MCF 10A (cell line): ENCODE measurements around the gene CACNA1C. TPM values are rescaled to one million over a fixed set of nuclear protein-coding genes. Genes with fewer than 3 reads are reported as not detected.

Experiments
- BruUV-seq: library from RNA; stranded (reverse); fragments of 400-500 nt; replicated peaks from 2 replicates; lab custom pipeline; 2021; lab: Mats Ljungman, UMichigan
- CTCF ChIA-PET: fragments of 300-600 bp; sonication (Branson Sonifier 250); formaldehyde crosslinking; extraction: SDS; loops from one replicate; lab custom pipeline; 2021; ENCODE audit warnings: antibody characterized with exemption, inconsistent platforms; lab: Yijun Ruan, JAX
- POLR2A ChIA-PET: fragments of 300-600, 350-650 bp; sonication (Branson Sonifier 250); formaldehyde crosslinking; extraction: SDS; loops from one replicate; lab custom pipeline; 2020; ENCODE audit warnings: antibody characterized with exemption, inconsistent platforms; lab: Yijun Ruan, JAX
- DNase-seq: peaks from one replicate; pipeline ENCODE4 v3.0.0-alpha.2; 2018; ENCODE audit not compliant: unreplicated experiment
- H3K27ac Mint-ChIP-seq: one replicate; pipeline ENCODE4 v1.8.0; 2022; ENCODE audit warnings: mild to moderate bottlenecking, low read depth, mixed read lengths; ENCODE audit not compliant: unreplicated experiment
- H3K27me3 Mint-ChIP-seq: one replicate; pipeline ENCODE4 v1.8.0; 2022; ENCODE audit warnings: mixed read lengths; ENCODE audit not compliant: insufficient read depth, unreplicated experiment
- H3K36me3 Mint-ChIP-seq: one replicate; pipeline ENCODE4 v1.8.0; 2022; ENCODE audit warnings: mild to moderate bottlenecking, moderate library complexity, mixed read lengths; ENCODE audit not compliant: insufficient read depth, unreplicated experiment
- H3K4me1 Mint-ChIP-seq: one replicate; pipeline ENCODE4 v1.8.0; 2022; ENCODE audit warnings: mixed read lengths; ENCODE audit not compliant: insufficient read depth, unreplicated experiment
- H3K4me3 Mint-ChIP-seq: one replicate; pipeline ENCODE4 v1.8.0; 2022; ENCODE audit warnings: mild to moderate bottlenecking, moderate library complexity, mixed read lengths; ENCODE audit not compliant: unreplicated experiment
- H3K9me3 Mint-ChIP-seq: one replicate; pipeline ENCODE4 v1.8.0; 2022; ENCODE audit warnings: mixed read lengths; ENCODE audit not compliant: unreplicated experiment
- CTCF ChIP-seq: fragments of 200-600 bp; IDR thresholded peaks from one replicate; pipeline ENCODE4 v1.8.0; 2022; ENCODE audit warnings: antibody characterized with exemption, mild to moderate bottlenecking; ENCODE audit not compliant: unreplicated experiment
- intact Hi-C: fragments of 100-400 bp; cut with micrococcal nuclease; formaldehyde crosslinking; loops from 2 replicates; pipeline ENCODE4 v1.14.1; 2022
- total RNA-seq: library from RNA; stranded (reverse); gene quantifications from 2 replicates; pipeline ENCODE4 v1.2.3, GENCODE V29; 2022

Gene CACNA1C
- total RNA-seq, 1 experiment from 2014 or later, result not detected

GRCh38 chr12:2553388-2554126 lies 500.8 kb downstream of the CACNA1C start:
- H3K9me3 Mint-ChIP-seq, result no peaks in the 10 kb centered on the region
- no peak for TF ChIP-seq CTCF
- ChIA-PET POLR2A (no interaction called here), CTCF (no interaction called here)
- H3K4me1 Mint-ChIP-seq, result no peaks in the 10 kb centered on the region
- no TSS peak for BruUV-seq
- no peak overlapping the region for H3K4me3 Mint-ChIP-seq
- peaks cover 42% of the 10 kb centered on the region for H3K27me3 Mint-ChIP-seq
- H3K27ac Mint-ChIP-seq, result no peak overlapping the region
- no peak for DNase-seq
- intact Hi-C loops, result no loop called here
- no peaks in the 10 kb centered on the region for H3K36me3 Mint-ChIP-seq

- POLR2A ChIA-PET, result no interaction called here
- CTCF ChIA-PET, result no interaction called here
- DNase-seq, result no peak
- no peak for TF ChIP-seq CTCF
- H3K9me3 Mint-ChIP-seq, result no peaks in the 10 kb centered on the region
- H3K4me1 Mint-ChIP-seq, result no peaks in the 10 kb centered on the region
- peaks cover 41% of the 10 kb centered on the region for H3K27me3 Mint-ChIP-seq
- no peak overlapping the region for H3K4me3 Mint-ChIP-seq
- no peaks in the 10 kb centered on the region for H3K36me3 Mint-ChIP-seq
- intact Hi-C loops, result no loop called here
- no TSS peak for BruUV-seq
- no peak overlapping the region for H3K27ac Mint-ChIP-seq
Measured at GRCh38 chr12:2555487-2556082, 502.8 kb downstream of the CACNA1C start.

GRCh38 chr12:2557597-2557996 lies 504.8 kb downstream of the CACNA1C start:
- Mint-ChIP-seq H3K4me1 (no peaks in the 10 kb centered on the region), H3K4me3 (no peak overlapping the region), H3K9me3 (no peaks in the 10 kb centered on the region), H3K36me3 (no peaks in the 10 kb centered on the region), H3K27me3 (peaks cover 60% of the 10 kb centered on the region), H3K27ac (no peak overlapping the region)
- no peak for TF ChIP-seq CTCF
- POLR2A ChIA-PET, result no interaction called here
- CTCF ChIA-PET, result interaction anchor here (0.9 kb wide), 1 partner anchor 26 kb away, joined by 3 read pairs; no protein-coding TSS in a partner anchor
- DNase-seq, result no peak
- no TSS peak for BruUV-seq
- intact Hi-C loops, result no loop called here

- Mint-ChIP-seq H3K27ac (no peak overlapping the region), H3K4me1 (no peaks in the 10 kb centered on the region), H3K27me3 (peaks cover 78% of the 10 kb centered on the region), H3K9me3 (no peaks in the 10 kb centered on the region), H3K36me3 (no peaks in the 10 kb centered on the region), H3K4me3 (no peak overlapping the region)
- no peak for TF ChIP-seq CTCF
- POLR2A ChIA-PET, result no interaction called here
- no peak for DNase-seq
- BruUV-seq, result no TSS peak
- CTCF ChIA-PET, result no interaction called here
- intact Hi-C loops, result no loop called here
Measured at GRCh38 chr12:2559931-2560330, 507.1 kb downstream of the CACNA1C start.
